IMR-90 (cell line): Measurements from ENCODE around the gene ZMAT5. TPM values are rescaled to one million over a fixed set of nuclear protein-coding genes. Genes with fewer than 3 reads are reported as not detected.

Experiments used
- ATAC-seq: fragments of 200-7000 bp; cut with Tn5 transposase; 2 replicates; pipeline ENCODE4 v1.9.1; 2020; ENCODE audit warnings: low read depth, mild to moderate bottlenecking, moderate library complexity
- BruUV-seq: library from RNA; stranded (reverse); fragments of 400-500 nt; replicated peaks from 2 replicates; lab custom pipeline; 2021; lab: Mats Ljungman, UMichigan
- CTCF ChIA-PET: fragments of 300-600 bp; formaldehyde crosslinking; extraction: SDS; loops from one replicate; lab custom pipeline; 2021; ENCODE audit warnings: antibody characterized with exemption; lab: Yijun Ruan, JAX
- POLR2A ChIA-PET: fragments of 300-600 bp; sonication (Branson Sonifier 250); formaldehyde crosslinking; loops from one replicate; lab custom pipeline; 2022; ENCODE audit warnings: antibody characterized with exemption; ENCODE audit not compliant: unreplicated experiment; lab: Charles Lee
- DNase-seq: peaks from one replicate; pipeline ENCODE4 v3.0.0; 2013
- H2AFZ ChIP-seq: replicated peaks from 2 replicates; pipeline ENCODE3; 2013; ENCODE audit warnings: low read length, mild to moderate bottlenecking; ENCODE audit not compliant: poor library complexity
- H2AK5ac ChIP-seq: 2 replicates; pipeline ENCODE4 v1.6.1; 2013; ENCODE audit warnings: low read depth, low read length, inconsistent platforms
- H2AK9ac ChIP-seq: replicated peaks from 2 replicates; pipeline ENCODE3; 2013; ENCODE audit warnings: mild to moderate bottlenecking, low read depth, low read length, moderate library complexity; ENCODE audit not compliant: poor library complexity
- H2BK120ac ChIP-seq: 2 replicates; pipeline ENCODE4 v1.6.1; 2013; ENCODE audit warnings: low read depth, low read length, inconsistent platforms
- H2BK15ac ChIP-seq: 3 replicates; pipeline ENCODE4 v1.6.1; 2013; ENCODE audit warnings: low read depth, low read length, inconsistent platforms
- H2BK20ac ChIP-seq: 2 replicates; pipeline ENCODE4 v1.6.1; 2013; ENCODE audit warnings: low read depth, mild to moderate bottlenecking, inconsistent platforms, low read length, moderate library complexity
- H2BK5ac ChIP-seq: 2 replicates; pipeline ENCODE4 v1.6.1; 2013; ENCODE audit warnings: mild to moderate bottlenecking, low read depth, low read length, inconsistent platforms; ENCODE audit not compliant: poor library complexity, severe bottlenecking
- H3K14ac ChIP-seq: replicated peaks from 2 replicates; pipeline ENCODE4 v1.6.1; 2013; ENCODE audit warnings: low read depth, low read length, inconsistent platforms
- H3K18ac ChIP-seq: 2 replicates; pipeline ENCODE4 v1.6.1; 2013; ENCODE audit warnings: low read depth, low read length, control low read depth
- H3K23ac ChIP-seq: 2 replicates; pipeline ENCODE4 v1.6.1; 2013; ENCODE audit warnings: low read depth, low read length, inconsistent platforms
- H3K27ac ChIP-seq: 2 replicates; pipeline ENCODE4 v1.5.1; 2013; ENCODE audit warnings: mild to moderate bottlenecking, control low read depth, low read length; ENCODE audit not compliant: insufficient read depth
- H3K27me3 ChIP-seq: 2 replicates; pipeline ENCODE4 v1.6.1; 2013; ENCODE audit warnings: low read length; ENCODE audit not compliant: control insufficient read depth, insufficient read depth
- H3K36me3 ChIP-seq: 2 replicates; pipeline ENCODE4 v1.6.1; 2013; ENCODE audit warnings: low read length, mixed read lengths; ENCODE audit not compliant: control insufficient read depth, insufficient read depth
- H3K4ac ChIP-seq: 2 replicates; pipeline ENCODE4 v1.6.1; 2013; ENCODE audit warnings: low read depth, low read length, inconsistent platforms
- H3K4me1 ChIP-seq: 2 replicates; pipeline ENCODE4 v1.6.1; 2013; ENCODE audit warnings: low read length, mixed read lengths; ENCODE audit not compliant: control insufficient read depth, insufficient read depth
- H3K4me2 ChIP-seq: 2 replicates; pipeline ENCODE4 v1.6.1; 2013; ENCODE audit warnings: low read depth, mild to moderate bottlenecking, control low read depth, low read length, moderate library complexity
- H3K4me3 ChIP-seq: 2 replicates; pipeline ENCODE4 v1.5.1; 2013; ENCODE audit warnings: low read depth, mild to moderate bottlenecking, control low read depth, low read length, moderate library complexity; ENCODE audit not compliant: insufficient read depth
- H3K56ac ChIP-seq: 2 replicates; pipeline ENCODE4 v1.6.1; 2013; ENCODE audit warnings: low read length, inconsistent platforms; ENCODE audit not compliant: insufficient read depth; ENCODE audit errors: extremely low read depth
- H3K79me1 ChIP-seq, 2 experiments: 2 replicates each; pipeline ENCODE4 v1.6.1; 2013; ENCODE audit warnings: low read length in 2 of 2, inconsistent platforms in 1 of 2, low read depth in 1 of 2
- H3K9ac ChIP-seq: 2 replicates; pipeline ENCODE4 v1.6.1; 2013; ENCODE audit warnings: low read depth, low read length, control low read depth
- H3K9me1 ChIP-seq: 2 replicates; pipeline ENCODE4 v1.6.1; 2013; ENCODE audit warnings: low read length, inconsistent platforms; ENCODE audit not compliant: insufficient read depth
- H3K9me3 ChIP-seq: 2 replicates; pipeline ENCODE4 v1.6.1; 2013; ENCODE audit warnings: low read length; ENCODE audit not compliant: control insufficient read depth, insufficient read depth
- H4K20me1 ChIP-seq: 2 replicates; pipeline ENCODE4 v1.6.1; 2013; ENCODE audit warnings: low read length, inconsistent platforms; ENCODE audit not compliant: insufficient read depth
- H4K5ac ChIP-seq: 2 replicates; pipeline ENCODE4 v1.6.1; 2013; ENCODE audit warnings: mild to moderate bottlenecking, low read depth, low read length, control low read depth
- H4K8ac ChIP-seq, 2 experiments: 2 replicates each; pipeline ENCODE4 v1.6.1; 2013; ENCODE audit warnings: low read depth in 2 of 2, low read length in 2 of 2, control low read depth in 1 of 2, inconsistent platforms in 1 of 2
- H4K91ac ChIP-seq: 2 replicates; pipeline ENCODE4 v1.6.1; 2013; ENCODE audit warnings: low read depth, low read length, inconsistent platforms; ENCODE audit not compliant: insufficient read depth
- BHLHE40 ChIP-seq: fragments of 150-350 bp; IDR thresholded peaks from 2 replicates; pipeline ENCODE4 v1.6.1; 2016; ENCODE audit warnings: mild to moderate bottlenecking, low read depth, low read length
- CEBPB ChIP-seq: IDR thresholded peaks from 2 replicates; pipeline ENCODE4 v1.6.1; 2012; ENCODE audit warnings: low read depth, low read length, improper control_type of control experiment
- CTCF ChIP-seq: conservative IDR thresholded peaks from 2 replicates; pipeline ENCODE4 v1.5.1; 2012; ENCODE audit warnings: mild to moderate bottlenecking, low read depth, low read length, improper control_type of control experiment
- ELK1 ChIP-seq: fragments of 150-350 bp; IDR thresholded peaks from 2 replicates; pipeline ENCODE4 v1.6.1; 2016; ENCODE audit warnings: low read depth, mild to moderate bottlenecking, low read length, moderate library complexity, borderline replicate concordance
- MAZ ChIP-seq: IDR thresholded peaks from 2 replicates; pipeline ENCODE4 v1.6.1; 2012; ENCODE audit warnings: low read depth, mild to moderate bottlenecking, low read length, improper control_type of control experiment, moderate library complexity, borderline replicate concordance
- MXI1 ChIP-seq: IDR thresholded peaks from 2 replicates; pipeline ENCODE4 v1.6.1; 2012; ENCODE audit warnings: low read depth, mild to moderate bottlenecking, low read length, moderate library complexity, borderline replicate concordance
- RFX5 ChIP-seq: IDR thresholded peaks from 2 replicates; pipeline ENCODE4 v1.8.0; 2012; ENCODE audit warnings: low read depth, mild to moderate bottlenecking, low read length, moderate library complexity
- USF2 ChIP-seq: fragments of 150-350 bp; IDR thresholded peaks from 2 replicates; pipeline ENCODE4 v1.6.1; 2017; ENCODE audit warnings: mild to moderate bottlenecking, antibody characterized with exemption, low read length, low read depth
- WGBS, 2 experiments: methylation state at CpG; one replicate each; pipeline versions ENCODE4 v1.1.5 to v1.1.7; 2013; ENCODE audit warnings: missing lambda C conversion rate in 2 of 2; ENCODE audit not compliant: insufficient read length in 1 of 2; ENCODE audit errors: extremely low coverage in 2 of 2; 5-methylcytosine and 5-hydroxymethylcytosine counted together
- dilution Hi-C: fragments of 300-500 bp; cut with HindIII; formaldehyde crosslinking; loops from one replicate; pipeline ENCODE4 v1.14.3; 2018; ENCODE audit warnings: low sequenced_read_pairs; ENCODE audit not compliant: unreplicated experiment
- in situ Hi-C: fragments of 300-500 bp; cut with MboI; formaldehyde crosslinking; loops from 3 replicates; pipeline ENCODE4 v1.14.3; 2019; ENCODE audit warnings: low sequenced_read_pairs, inconsistent platforms, mixed read lengths
- intact Hi-C: fragments of 100-400 bp; cut with micrococcal nuclease; formaldehyde crosslinking; loops from 2 replicates; pipeline ENCODE4 v1.10.0; 2022
- polyA plus RNA-seq, 3 experiments: library from polyadenylated mRNA; depleted of rRNA; stranded (reverse); fragments of >200 nt; gene quantifications; 2 replicates each; pipeline ENCODE4 v1.2.3, GENCODE V29; 2012; ENCODE audit warnings: low replicate concordance in 1 of 3
- total RNA-seq: library from RNA; depleted of rRNA; stranded (reverse); fragments of >200 nt; gene quantifications from 2 replicates; pipeline ENCODE4 v1.2.3, GENCODE V29; 2012

The ZMAT5 gene
- total and polyA plus RNA-seq, 2 of the 4 experiments (the other 2 are of a cell fraction), result 21.7 to 31.8 TPM

- no peak overlapping the region for H2BK20ac ChIP-seq
- intact Hi-C loops, result loop anchor here (5.0 kb wide), 1 partner anchor 386 kb away; no protein-coding TSS in a partner anchor
- no peak overlapping the region for H3K4ac ChIP-seq
- H2BK15ac ChIP-seq, result no peak overlapping the region
- dilution Hi-C loops, result no loop called here
- H4K8ac ChIP-seq, result no peak overlapping the region
- POLR2A ChIA-PET, result no interaction called here
- H3K4me1 ChIP-seq, result peaks cover 14% of the 10 kb centered on the region
- no peaks in the 10 kb centered on the region for H3K79me1 ChIP-seq
- no peak overlapping the region for H3K4me3 ChIP-seq
- no peak overlapping the region for H3K4me2 ChIP-seq
- 0 out of 2 replicates have a peak, but pooled peaks cover 2% of the 10 kb centered on the region for H3K9me1 ChIP-seq
- ATAC-seq (no peak), DNase-seq (no peak)
- no peak overlapping the region for H3K14ac ChIP-seq
- peak overlapping the region; percentile 44 for H2AFZ ChIP-seq
- peaks cover 11% of the 10 kb centered on the region for H4K20me1 ChIP-seq
- no peak overlapping the region for H3K27ac ChIP-seq
- H4K91ac ChIP-seq, result no peak overlapping the region
- H2BK120ac ChIP-seq, result no peak overlapping the region
- peaks cover 9% of the 10 kb centered on the region for H3K36me3 ChIP-seq
- H3K56ac ChIP-seq, result no peak overlapping the region
- H3K27me3 ChIP-seq, result peaks cover 2% of the 10 kb centered on the region; the same call in 1 of the 2 replicates
- CTCF ChIA-PET, result no interaction called here
- H3K9me3 ChIP-seq, result no peaks in the 10 kb centered on the region
- H3K23ac ChIP-seq, result no peak overlapping the region
- in situ Hi-C loops, result no loop called here
- H4K5ac ChIP-seq, result no peak overlapping the region
- TF ChIP-seq BHLHE40, result no peak
- no peak for TF ChIP-seq ELK1
- TF ChIP-seq MAZ, result no peak
- no peak for TF ChIP-seq CTCF
- no peak for TF ChIP-seq CEBPB
- no peak for TF ChIP-seq RFX5
- TF ChIP-seq MXI1, result no peak
- no peak for TF ChIP-seq USF2
- H3K18ac ChIP-seq, result no peak overlapping the region
- H2AK9ac ChIP-seq, result peak overlapping the region; percentile 1
- 78% methylated on average over 6 of the region's 9 CpGs; no CpG with 5 or more reads in 1 of the 2 experiments for WGBS, 2 experiments
- BruUV-seq, result no TSS peak
- H2AK5ac ChIP-seq, result no peak overlapping the region
- H3K9ac ChIP-seq, result no peak overlapping the region
- H2BK5ac ChIP-seq, result no peak overlapping the region
Measured at GRCh38 chr22:29700900-29701154, 66.0 kb downstream of the ZMAT5 start.
